ENCODE results near the gene CCDC112. TPM values are rescaled to one million over a fixed set of nuclear protein-coding genes. Genes with fewer than 3 reads are reported as not detected.

Gene CCDC112
- total and polyA plus RNA-seq, 2 of the 13 experiments (the other 11 are each of a cell fraction or from before 2014, with no cell fraction given), result 1.1 to 2.8 TPM

DNA sequence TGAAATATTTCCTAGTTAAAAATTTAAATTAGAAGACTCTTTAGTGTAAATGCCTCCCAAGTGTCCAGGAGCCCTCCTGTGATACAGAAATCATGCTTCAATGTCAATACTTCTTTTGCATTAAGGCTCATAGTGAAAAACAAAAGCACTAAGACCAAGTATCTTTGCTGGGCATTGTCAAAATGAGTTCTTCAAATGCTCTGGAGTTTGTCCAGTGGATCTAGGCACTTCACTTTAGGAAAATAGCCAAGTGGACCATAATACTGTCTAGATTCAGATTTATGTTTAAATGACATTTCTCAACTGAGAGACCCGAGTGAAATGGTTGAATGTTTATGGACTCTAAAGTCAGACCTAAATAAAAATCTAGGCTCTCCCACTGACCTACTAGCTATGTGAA lies 21.3 kb upstream of the CCDC112 start:
- in situ Hi-C loops (cut with HindIII; ENCODE audit: extremely low pct_ligation_motif_present, low pct_unique_long_range_greater_than_20kb) (loop anchor here (25.0 kb wide), 1 partner anchor 745 kb away; no protein-coding TSS in a partner anchor), intact Hi-C loops (cut with micrococcal nuclease; ENCODE audit: unreplicated experiment) (no loop called here)
- no peak overlapping the region for H3K9ac ChIP-seq (ENCODE audit: insufficient read depth, low read depth, low read length)
- H3K36me3 ChIP-seq (replicated peaks in 1 of 2; ENCODE audit: control insufficient read depth in 1 of 2, insufficient read depth in 2 of 2, low read length in 2 of 2), result no peaks in the 10 kb centered on the region
- no peak overlapping the region for H3K27ac ChIP-seq (ENCODE audit: extremely low read length, insufficient read depth, low read length)
- no peaks in the 10 kb centered on the region for H3K4me1 ChIP-seq (ENCODE audit: insufficient read depth, low read length)
- no peak for ATAC-seq
- BruUV-seq (replicated peaks), result no TSS peak
- H3K4me2 ChIP-seq (ENCODE audit: low read depth, low read length), result no peak overlapping the region
- H3K79me2 ChIP-seq (ENCODE audit: insufficient read depth, low read length), result no peaks in the 10 kb centered on the region
- H3K4me3 ChIP-seq (replicated peaks in 1 of 3; ENCODE audit: insufficient read depth in 1 of 3, low read depth in 2 of 3, low read length in 3 of 3), result no peak overlapping the region
- no peak overlapping the region for H2AFZ ChIP-seq (ENCODE audit: low read length)
- FAIRE-seq, result no peak
- ChIA-PET POLR2A (no interaction called here), CTCF (ENCODE audit: low intra/inter-chr PET ratio, low total read pairs) (no interaction called here)
- no peaks in the 10 kb centered on the region for H3K27me3 ChIP-seq (ENCODE audit: control insufficient read depth in 1 of 2, insufficient read depth in 2 of 2, low read length in 2 of 2)
- DNase-seq (ENCODE audit: low spot score), result no peak
- H3K9me3 ChIP-seq (ENCODE audit: low read length), result no peaks in the 10 kb centered on the region
- TF ChIP-seq E2F1 (CRISPR knock-in tag; IDR thresholded peaks at IDR 0.05) (no peak), GMEB1 (CRISPR knock-in tag; IDR thresholded peaks at IDR 0.05; ENCODE audit: borderline replicate concordance) (no peak), ZNF383 (CRISPR knock-in tag; IDR thresholded peaks at IDR 0.05; ENCODE audit: borderline replicate concordance) (no peak), CEBPB (IDR thresholded peaks at IDR 0.05; ENCODE audit: borderline replicate concordance, low read depth, low read length) (no peak)
- TF ChIP-seq, protein P1, sequence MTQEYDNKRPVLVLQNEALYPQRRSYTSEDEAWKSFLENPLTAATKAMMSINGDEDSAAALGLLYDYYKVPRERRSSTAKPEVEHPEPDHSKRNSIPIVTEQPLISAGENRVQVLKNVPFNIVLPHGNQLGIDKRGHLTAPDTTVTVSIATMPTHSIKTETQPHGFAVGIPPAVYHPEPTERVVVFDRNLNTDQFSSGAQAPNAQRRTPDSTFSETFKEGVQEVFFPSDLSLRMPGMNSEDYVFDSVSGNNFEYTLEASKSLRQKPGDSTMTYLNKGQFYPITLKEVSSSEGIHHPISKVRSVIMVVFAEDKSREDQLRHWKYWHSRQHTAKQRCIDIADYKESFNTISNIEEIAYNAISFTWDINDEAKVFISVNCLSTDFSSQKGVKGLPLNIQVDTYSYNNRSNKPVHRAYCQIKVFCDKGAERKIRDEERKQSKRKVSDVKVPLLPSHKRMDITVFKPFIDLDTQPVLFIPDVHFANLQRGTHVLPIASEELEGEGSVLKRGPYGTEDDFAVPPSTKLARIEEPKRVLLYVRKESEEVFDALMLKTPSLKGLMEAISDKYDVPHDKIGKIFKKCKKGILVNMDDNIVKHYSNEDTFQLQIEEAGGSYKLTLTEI (CRISPR knock-in tag; conservative IDR thresholded peaks at IDR 0.05), result no peak
- whole genome bisulfite sequencing (ENCODE audit: low lambda C conversion rate), result 0% methylated on average over 1 of the region's 1 CpG
- no peaks in the 10 kb centered on the region for H4K20me1 ChIP-seq (ENCODE audit: insufficient read depth, low read length)
